Measurements from ENCODE around the gene NRXN3. TPM values are rescaled to one million over a fixed set of nuclear protein-coding genes. Genes with fewer than 3 reads are reported as not detected.
A peak's percentile ranks its signal among the peaks of the same experiment; 100 is the strongest.

Gene NRXN3
- polyA plus RNA-seq, 1 donor from 2014 or later: 110 TPM

GRCh38 chr14:78286210-78286609 lies 116.0 kb downstream of the NRXN3 start:
- no peaks in the 10 kb centered on the region for H3K9me2 ChIP-seq (ENCODE audit: insufficient read depth, low read length)
- TF ChIP-seq EZH2 (IDR thresholded peaks at IDR 0.05; ENCODE audit: borderline replicate concordance, insufficient read depth, low read length, poor library complexity, severe bottlenecking) (no peak), CTCF (IDR thresholded peaks at IDR 0.05; ENCODE audit: poor library complexity, severe bottlenecking) (no peak), POLR2AphosphoS5 (IDR thresholded peaks at IDR 0.05) (no peak), SMC3 (conservative IDR thresholded peaks at IDR 0.05; ENCODE audit: poor library complexity) (no peak), EP300 (conservative IDR thresholded peaks at IDR 0.05; ENCODE audit: poor library complexity, severe bottlenecking) (no peak), REST (IDR thresholded peaks at IDR 0.05; ENCODE audit: borderline replicate concordance) (no peak), MXI1 (conservative IDR thresholded peaks at IDR 0.05; ENCODE audit: poor library complexity, severe bottlenecking) (no peak), RAD21 (conservative IDR thresholded peaks at IDR 0.05) (no peak), TAF1 (IDR thresholded peaks at IDR 0.05; ENCODE audit: low read depth) (no peak)
- H2AFZ ChIP-seq (ENCODE audit: low read depth, low read length): no peak overlapping the region
- H3K36me3 ChIP-seq (ENCODE audit: insufficient read depth, low read length): no peaks in the 10 kb centered on the region
- no peaks in the 10 kb centered on the region for H3K9me3 ChIP-seq (ENCODE audit: low read length)
- H3K27me3 ChIP-seq (ENCODE audit: insufficient read depth, low read depth, low read length): no peaks in the 10 kb centered on the region
- H4K20me1 ChIP-seq (ENCODE audit: insufficient read depth): no peaks in the 10 kb centered on the region
- H3K79me2 ChIP-seq (replicated peaks; ENCODE audit: insufficient read depth, low read length): no peaks in the 10 kb centered on the region
- H3F3A ChIP-seq (ENCODE audit: insufficient read depth, low read length, poor library complexity, severe bottlenecking): no peaks in the 10 kb centered on the region
- no peak overlapping the region for H3K4me3 ChIP-seq (ENCODE audit: low read length)
- no peak overlapping the region for H3K27ac ChIP-seq (ENCODE audit: low read length)
- H3K9ac ChIP-seq (ENCODE audit: low read length): no peak overlapping the region
- H3K4me2 ChIP-seq (ENCODE audit: low read length): no peak overlapping the region

- Histone ChIP-seq H4K20me1 (ENCODE audit: insufficient read depth) (no peaks in the 10 kb centered on the region), H3K4me3 (ENCODE audit: low read length) (peak overlapping the region; percentile 36), H3K9ac (ENCODE audit: low read length) (peak overlapping the region; percentile 27), H3K36me3 (ENCODE audit: insufficient read depth, low read length) (no peaks in the 10 kb centered on the region), H3K27me3 (ENCODE audit: insufficient read depth, low read depth, low read length) (no peaks in the 10 kb centered on the region), H3K79me2 (replicated peaks; ENCODE audit: insufficient read depth, low read length) (peaks cover 3% of the 10 kb centered on the region), H3K9me3 (ENCODE audit: low read length) (no peaks in the 10 kb centered on the region), H2AFZ (ENCODE audit: low read depth, low read length) (no peak overlapping the region), H3K27ac (ENCODE audit: low read length) (peak overlapping the region; percentile 80), H3K4me2 (ENCODE audit: low read length) (peak overlapping the region; percentile 61), H3F3A (ENCODE audit: insufficient read depth, low read length, poor library complexity, severe bottlenecking) (no peaks in the 10 kb centered on the region), H3K9me2 (ENCODE audit: insufficient read depth, low read length) (no peaks in the 10 kb centered on the region)
- peak; percentile 55 for TF ChIP-seq EP300 (conservative IDR thresholded peaks at IDR 0.05; ENCODE audit: poor library complexity, severe bottlenecking)
- peak; percentile 20 for TF ChIP-seq RAD21 (conservative IDR thresholded peaks at IDR 0.05)
- TF ChIP-seq EZH2 (IDR thresholded peaks at IDR 0.05; ENCODE audit: borderline replicate concordance, insufficient read depth, low read length, poor library complexity, severe bottlenecking): no peak
- TF ChIP-seq REST (IDR thresholded peaks at IDR 0.05; ENCODE audit: borderline replicate concordance): peak; percentile 18
- TF ChIP-seq POLR2AphosphoS5 (IDR thresholded peaks at IDR 0.05): no peak
- TF ChIP-seq TAF1 (IDR thresholded peaks at IDR 0.05; ENCODE audit: low read depth): no peak
- no peak for TF ChIP-seq MXI1 (conservative IDR thresholded peaks at IDR 0.05; ENCODE audit: poor library complexity, severe bottlenecking)
- TF ChIP-seq CTCF (IDR thresholded peaks at IDR 0.05; ENCODE audit: poor library complexity, severe bottlenecking): peak; percentile 12
- TF ChIP-seq SMC3 (conservative IDR thresholded peaks at IDR 0.05; ENCODE audit: poor library complexity): no peak
Measured at GRCh38 chr14:78292003-78292402, 121.8 kb downstream of the NRXN3 start.
